Measurements from ENCODE around the gene ZBTB8A.
"Not testable (repeated sequence)": the region's sequence is repeated elsewhere in the genome, so short reads cannot be mapped to it uniquely, and the experiment has no call there.

Gene ZBTB8A

DNA sequence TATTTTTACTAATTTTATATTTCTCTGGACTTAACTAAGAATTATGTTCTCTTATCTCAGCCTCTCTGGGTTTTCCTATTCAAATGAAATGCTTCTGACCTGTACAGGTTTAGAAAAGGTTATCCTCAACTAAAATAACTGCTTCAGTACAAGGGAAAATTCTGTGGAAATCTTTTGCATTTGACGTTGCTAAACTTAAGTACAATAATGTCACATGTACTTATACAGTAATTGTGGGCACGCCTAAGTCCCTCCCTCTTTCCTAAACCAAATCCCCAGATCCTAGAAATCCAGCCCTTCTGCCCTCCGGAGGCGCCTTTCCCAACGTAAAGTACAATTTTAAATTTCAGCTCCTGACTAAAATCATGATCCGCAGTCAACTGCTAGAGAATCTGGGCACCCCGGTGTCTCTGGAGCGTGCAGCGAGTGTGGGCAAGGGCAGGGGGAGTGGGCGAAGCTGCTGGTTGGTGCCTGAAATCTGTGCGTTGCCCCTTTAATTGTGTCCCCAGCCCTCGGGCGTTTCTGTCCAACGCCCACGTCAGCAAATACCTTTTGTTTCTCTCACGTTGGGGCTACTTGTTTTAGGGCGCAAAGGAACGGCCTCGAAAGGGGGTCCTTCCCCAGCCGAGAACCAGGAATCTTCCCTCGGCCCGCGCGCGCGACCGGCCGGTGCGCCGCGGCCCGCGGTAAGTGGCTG lies at the start of gene ZBTB8A:
Gene ZBTB8A, plus strand, starts transcription at position 541 of the 697 bp plus-strand sequence. CDS start 53,505 bp downstream, outside the sequence.
- no peak for DNase-seq (ENCODE audit: low read depth, low spot score)

DNA sequence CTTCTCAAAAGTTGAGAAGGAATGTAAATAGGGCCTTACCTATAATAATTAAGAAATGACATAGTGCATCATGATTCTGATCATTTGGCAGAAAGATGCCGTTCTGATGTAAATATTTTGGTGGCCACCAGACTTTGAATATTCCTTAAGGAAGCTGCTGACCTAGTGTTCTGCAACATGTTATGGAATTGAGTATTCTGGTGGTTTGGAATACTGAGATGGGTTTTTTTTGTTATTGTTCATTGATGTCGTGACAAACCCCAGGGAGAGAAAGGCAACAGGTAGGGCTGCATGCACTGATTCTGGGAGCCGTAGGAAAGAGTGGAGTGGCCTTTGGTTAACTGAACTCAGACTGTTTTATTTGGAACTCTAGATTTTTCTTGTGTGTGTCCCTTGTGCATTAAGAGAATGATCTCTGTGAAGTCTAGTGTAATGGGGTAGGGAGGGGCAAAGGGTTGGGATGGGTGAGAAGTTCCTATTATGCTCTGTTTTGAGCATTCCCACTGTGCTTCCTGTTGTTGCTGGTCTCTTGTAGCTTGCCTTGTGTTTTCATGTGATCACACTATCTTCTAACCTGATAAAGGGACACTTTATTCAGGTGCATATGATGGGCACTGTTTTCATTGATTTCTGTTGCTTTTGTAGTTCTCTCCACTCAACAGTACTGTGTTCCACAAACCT lies 49.3 kb upstream of the ZBTB8A start:
- DNase-seq (ENCODE audit: low read depth, low spot score), result no peak

DNA sequence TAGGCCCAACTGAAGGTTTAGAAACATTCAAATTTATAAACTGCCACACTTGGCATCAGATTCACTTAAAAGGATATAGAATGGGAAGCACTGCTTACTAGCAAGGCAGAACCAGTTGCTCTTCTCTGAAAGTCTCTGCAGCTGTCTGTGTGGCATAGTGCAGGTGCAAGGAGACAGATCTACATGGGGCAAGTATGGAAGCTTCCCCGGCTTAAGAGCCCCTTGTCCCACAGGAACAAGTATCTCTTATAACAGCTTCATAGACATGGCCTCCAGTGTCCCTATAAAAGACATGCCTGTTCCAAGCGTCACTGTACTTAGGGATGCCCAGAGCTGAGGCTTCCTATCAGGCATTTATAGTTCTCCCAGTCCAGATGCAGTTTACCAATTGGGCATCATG lies 47.8 kb upstream of the ZBTB8A start:
- DNase-seq (ENCODE audit: low read depth, low spot score), result no peak

DNA sequence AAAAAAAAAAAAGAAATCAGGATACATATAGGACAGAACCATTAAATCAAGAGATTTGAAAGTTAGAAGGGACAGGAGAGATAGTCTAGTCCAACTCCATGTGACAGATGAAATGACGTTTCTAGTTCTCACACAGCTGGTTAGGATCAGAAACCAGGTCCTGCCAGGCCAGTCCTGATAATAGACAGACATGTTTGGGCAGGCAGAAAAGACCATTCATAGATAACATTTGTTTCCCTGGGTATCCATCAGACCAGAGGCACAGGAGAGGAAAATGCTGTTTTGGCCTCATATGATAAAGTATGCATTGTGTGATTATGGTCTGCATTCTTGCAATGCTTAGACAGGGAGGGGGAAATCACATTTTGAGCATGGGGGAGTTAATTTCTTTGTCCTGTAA lies 45.0 kb upstream of the ZBTB8A start:
- no peak for DNase-seq (ENCODE audit: low read depth, low spot score)

DNA sequence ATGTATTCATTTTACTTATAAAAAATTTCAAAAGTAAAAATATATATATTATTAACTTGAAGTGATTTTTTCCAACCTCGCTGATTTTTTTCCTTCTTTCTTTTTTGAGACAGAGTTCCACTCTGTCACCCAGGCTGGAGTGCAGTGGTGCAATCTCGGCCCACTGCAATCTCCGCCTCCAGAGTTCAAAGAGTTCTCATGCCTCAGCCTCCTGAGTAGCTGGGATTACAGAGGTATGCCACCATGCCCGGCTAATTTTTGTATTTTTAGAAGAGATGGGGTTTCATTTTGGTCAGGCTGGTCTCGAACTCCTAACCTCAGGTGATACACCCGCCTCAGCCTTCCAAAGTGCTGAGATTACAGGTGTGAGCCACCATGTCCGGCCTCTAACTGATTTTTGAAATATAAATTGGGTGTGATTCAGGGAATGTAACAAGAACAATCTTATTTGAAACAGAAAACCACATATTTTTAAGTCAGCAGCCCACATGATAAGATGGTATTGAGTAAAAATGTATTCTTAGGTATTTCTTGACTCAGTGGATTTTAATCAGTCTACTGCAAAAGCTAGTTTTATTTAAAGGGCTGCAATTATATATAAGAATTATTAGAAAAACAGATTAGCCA lies 44.4 kb upstream of the ZBTB8A start:
- DNase-seq (ENCODE audit: low read depth, low spot score), result no peak

DNA sequence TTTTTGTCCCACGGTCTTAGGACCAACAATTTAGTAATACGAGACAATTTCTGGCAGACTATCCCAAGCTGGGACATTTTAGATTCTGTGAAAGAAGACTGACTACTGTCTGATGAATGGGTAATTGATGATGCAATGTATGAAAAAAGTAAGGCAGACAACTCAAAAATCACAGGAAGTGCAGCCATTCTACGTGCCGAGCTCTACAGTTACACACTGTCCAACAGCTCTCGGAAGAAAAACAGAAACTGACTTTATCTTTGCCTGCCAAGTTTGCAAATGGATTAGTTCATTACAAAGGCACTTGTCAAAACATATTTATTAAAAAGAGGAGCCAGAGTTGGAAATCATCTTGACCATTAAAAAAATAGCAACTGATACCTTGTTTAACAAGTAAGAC lies 43.1 kb upstream of the ZBTB8A start:
- no peak for DNase-seq (ENCODE audit: low read depth, low spot score)

DNA sequence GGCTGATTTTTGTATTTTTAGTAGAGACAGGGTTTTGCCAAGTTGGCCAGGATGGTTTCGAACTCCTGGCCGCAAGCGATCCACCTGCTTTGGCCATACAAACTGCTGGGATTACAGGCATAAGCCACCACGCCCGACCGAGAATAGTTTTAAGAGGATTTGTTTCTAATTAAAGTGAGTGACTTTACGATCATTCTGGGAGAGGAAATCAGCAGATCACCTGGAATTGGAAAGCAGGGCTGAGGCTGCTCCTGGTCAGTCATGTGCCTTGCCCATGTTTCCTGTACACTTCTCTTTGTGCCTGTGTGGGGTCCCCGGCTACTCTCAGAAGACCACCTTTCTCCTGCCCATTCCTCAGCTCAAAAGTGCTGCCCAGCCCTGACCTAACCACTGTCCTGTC lies 40.5 kb upstream of the ZBTB8A start:
- DNase-seq (ENCODE audit: low read depth, low spot score), result no peak

DNA sequence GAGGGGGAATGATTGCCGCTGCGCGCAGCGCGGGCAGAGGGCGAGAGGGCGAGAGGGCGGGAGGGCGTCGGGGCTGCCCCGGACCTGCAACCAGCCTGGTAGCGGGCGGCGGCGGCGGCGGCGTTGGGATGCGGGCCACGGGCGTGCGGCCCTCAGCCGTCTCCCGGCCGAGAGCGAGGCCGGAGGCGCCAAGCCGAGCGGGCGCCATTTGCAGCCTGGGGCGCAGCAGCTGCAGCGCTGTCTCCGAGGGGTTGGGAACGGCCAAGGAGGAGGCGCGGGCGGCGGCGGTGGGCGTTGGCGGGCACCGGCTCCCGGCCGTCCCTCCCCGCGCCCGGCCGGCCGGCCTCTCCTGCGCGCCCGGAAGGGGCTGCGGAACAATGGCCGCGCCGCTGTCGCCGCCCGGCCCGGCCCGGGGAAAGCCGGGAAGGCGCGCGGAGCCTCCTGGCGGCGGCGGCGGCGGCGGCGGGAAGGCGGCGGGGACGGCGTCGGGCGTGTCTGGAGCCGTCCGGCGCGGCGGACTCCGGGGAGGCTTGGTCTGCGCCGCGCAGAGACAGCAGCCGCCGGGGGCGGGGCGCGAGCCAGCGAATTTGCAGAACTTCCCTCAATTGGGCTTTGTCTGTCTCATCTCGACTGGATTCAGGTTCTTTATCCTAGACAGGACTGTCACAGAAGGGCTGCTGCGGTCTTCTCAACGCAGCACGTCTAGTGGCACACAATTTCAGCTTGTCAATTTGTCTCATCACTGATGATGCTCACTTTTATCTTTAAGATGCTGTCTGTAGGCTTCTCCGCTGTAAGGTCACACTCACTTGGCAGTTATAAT lies 38.6 kb upstream of the ZBTB8A start:
- no peak for DNase-seq (ENCODE audit: low read depth, low spot score)

DNA sequence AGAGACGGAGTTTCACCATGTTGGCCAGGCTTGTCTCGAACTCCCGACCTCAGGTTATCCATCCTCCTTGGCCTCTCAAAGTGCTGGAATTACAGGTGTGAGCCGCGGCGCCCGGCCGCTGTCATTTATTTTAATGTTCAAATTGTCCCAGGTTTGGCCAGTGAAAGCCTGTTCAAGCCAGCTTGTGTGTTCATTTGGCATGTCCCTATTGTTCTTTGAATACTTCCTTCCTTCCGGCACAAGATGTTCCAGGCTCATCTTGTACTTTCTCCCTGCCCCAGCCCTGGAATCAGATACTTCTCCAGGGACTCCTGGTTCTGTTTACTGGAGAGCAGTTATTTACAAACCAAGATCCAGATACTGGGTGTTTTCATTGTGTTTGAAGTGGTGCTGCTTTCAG lies 37.4 kb upstream of the ZBTB8A start:
- no peak for DNase-seq (ENCODE audit: low read depth, low spot score)

DNA sequence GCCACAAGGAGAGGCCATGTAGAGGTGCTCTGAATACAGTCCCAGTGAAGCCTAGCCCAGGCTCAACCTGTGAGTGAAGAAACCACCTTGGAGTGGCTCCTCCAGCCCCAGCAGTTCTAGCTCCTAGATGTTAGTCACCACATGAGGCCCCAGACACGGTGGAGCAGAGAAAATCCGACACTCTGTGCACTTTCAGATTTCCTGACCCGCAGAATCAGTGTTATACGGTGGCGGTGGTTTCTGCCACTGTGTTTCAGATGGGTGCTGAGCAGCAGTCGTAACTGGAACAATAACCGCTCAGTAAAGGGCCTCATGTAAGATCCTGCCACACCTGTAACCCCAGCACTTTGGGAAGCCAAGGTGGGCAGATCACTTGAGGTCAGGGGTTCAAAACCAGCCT lies 36.1 kb upstream of the ZBTB8A start:
- DNase-seq (ENCODE audit: low read depth, low spot score), result no peak

DNA sequence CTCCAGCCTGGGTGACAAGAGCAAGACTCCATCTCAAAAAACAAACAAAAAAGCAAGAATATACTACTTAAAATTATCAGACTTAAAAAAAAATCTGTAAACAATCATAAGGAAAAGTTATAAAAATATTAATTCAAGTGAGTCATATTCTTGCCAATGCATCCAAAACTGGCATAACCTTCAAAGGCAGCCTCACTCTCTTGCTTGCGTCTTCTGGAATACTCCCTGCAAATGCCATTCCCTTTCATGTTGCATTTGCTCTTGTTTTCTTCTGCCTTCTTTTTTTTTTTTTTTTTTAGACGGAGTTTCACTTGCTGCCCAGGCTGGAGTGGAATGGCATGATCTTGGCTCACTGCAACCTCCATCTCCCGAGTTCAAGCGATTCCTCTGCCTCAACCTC lies 32.2 kb upstream of the ZBTB8A start:
- DNase-seq (ENCODE audit: low read depth, low spot score), result no peak

DNA sequence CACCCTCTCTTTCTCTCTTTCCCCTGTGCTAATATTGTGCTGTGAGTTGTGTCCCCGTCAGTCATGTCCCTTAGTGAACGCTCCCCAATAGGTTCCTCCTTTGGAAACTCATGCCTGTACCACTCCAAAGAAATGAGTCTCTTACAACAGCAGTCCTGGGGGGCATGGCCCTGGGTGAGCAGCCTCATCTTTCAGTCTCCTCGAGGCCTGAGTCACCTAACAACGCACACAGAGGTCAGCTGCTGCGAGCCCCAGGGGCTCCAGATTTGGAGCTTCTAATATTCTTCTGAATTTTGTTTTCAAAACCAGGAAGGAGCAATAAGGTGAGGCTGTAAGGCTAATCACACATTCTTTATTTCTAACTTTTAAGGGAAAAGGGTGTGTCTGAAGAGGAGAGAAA lies 30.5 kb upstream of the ZBTB8A start:
- no peak for DNase-seq (ENCODE audit: low read depth, low spot score)

DNA sequence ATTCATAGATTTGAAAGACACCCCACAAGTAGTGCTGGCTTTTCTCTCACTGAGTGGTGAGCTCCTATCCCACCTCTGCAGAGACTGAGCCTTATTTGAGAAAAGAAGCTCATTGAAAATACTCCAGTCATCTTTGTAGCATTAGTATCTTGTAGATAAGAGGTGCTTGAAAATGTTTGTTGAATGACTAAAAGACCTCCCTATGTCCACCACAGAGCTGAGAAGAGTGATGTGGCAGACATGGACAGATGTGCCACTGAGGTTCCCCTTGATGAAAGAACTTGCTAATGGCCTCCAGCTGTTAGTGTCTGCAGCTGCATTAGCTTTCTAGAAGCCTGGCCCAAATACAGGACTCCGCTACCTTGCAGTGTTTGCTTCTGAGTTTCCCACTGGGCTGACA lies 29.3 kb upstream of the ZBTB8A start:
- no peak for DNase-seq (ENCODE audit: low read depth, low spot score)

DNA sequence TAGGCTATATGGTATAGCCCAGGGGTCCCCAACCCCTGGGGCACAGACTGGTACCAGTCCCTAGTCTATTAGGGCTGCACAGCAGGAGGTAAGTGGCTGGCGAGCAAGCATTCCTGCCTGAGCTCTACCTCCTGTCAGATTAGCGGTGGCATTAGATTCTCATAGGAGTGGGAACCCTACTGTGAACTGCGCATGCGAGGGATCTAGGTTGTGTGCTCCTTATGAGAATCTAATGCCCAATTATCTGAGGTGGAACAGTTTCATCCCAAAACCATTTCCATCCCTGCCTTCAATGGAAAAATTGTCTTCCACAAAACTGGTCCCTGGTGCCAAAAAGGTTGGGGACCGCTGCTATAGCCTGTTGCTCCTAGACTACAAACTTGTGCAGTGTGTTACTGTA lies 22.8 kb upstream of the ZBTB8A start:
- DNase-seq (ENCODE audit: low read depth, low spot score), result no peak

DNA sequence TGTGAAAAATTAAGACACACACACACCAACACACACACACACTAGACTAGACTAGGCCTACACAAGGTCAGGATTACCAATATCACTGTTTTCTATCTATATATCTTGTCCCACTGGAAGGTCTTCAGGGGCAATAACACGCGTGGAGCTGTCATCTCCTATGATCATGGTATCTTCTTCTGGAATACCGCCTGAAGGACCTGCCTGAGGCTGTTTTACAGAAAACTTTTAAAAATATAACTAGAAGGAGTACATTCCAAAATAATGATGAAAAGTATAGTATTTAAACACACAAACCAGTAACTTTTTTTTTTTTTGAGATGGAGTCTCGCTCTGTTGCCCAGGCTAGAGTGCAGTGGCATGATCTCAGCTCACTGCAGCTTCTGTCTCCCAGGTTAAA lies 20.3 kb upstream of the ZBTB8A start:
- no peak for DNase-seq (ENCODE audit: low read depth, low spot score)

DNA sequence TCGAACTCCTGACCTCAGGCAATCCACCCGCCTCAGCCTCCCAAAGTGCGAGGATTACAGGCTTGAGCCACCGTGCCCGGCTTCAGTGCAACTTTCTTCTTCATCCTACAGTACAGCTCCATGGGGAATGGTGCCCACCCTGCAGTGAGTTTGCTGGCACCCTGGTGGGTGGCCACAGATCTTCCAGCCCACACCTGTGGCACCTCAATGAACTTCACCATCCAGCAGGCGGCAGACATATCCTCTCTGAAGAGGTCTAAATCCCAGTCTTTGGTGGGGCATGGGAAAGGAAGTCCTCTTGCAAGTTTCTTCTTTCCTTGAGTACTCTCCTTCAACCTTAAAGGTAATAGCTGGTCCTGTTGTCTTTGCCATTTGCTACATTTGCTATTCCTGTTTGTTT lies 18.1 kb upstream of the ZBTB8A start:
- no peak for DNase-seq (ENCODE audit: low read depth, low spot score)

DNA sequence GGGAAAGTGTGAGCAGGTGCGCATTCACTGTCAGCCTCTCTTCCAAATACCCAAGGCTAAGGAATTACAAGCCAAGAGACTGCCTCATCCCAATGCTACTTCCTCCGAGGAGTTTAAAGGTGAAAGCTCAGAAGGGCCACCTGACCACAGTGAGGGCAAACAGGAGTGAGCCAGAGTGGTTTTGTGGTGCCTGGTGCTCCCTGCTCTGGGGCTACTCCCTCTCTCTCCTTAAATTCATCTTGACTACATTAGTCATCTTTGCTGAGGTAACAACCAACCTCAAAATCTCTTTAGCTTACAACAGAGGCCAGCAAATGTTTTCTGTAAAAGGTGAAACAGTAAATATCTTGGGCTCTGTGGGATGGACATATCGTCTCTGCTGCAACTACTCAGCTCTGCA lies 14.2 kb upstream of the ZBTB8A start:
- no peak for DNase-seq (ENCODE audit: low read depth, low spot score)

DNA sequence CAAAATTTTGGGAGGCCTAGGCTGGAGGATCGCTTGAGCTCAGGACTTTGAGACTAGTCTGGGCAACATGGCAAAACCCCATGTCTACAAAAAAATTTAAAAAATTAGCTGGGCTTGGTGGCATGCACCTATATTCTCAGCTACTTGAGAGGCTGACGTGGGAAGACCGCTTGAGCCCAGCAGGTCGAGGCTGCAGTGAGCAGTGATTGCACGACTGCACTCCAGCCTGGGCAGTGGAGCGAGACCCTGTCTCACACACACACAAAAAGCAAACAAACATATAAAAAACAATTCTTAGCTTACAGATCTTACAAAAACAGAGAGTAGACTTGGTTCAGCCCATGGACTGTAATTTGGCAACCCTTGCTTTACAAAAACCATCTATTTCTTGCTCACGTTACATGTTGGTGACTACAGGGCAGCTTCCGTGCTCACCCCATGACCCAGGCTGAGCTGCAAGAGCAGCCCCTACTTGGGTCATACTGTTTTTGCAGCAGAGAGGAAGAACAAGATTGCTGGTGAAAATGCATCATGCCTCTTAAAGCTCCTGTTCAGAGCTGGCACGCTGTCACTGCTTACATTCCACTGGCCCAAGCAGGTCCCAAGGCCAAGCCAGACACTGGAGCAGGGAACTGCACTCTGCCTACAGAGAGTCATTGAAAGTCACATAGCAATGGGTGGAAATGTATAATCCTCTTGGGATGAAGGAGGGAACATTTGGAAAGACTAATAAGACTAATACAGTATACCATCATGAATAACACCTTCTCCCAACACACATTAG lies 13.4 kb upstream of the ZBTB8A start:
- no peak for DNase-seq (ENCODE audit: low read depth, low spot score)

DNA sequence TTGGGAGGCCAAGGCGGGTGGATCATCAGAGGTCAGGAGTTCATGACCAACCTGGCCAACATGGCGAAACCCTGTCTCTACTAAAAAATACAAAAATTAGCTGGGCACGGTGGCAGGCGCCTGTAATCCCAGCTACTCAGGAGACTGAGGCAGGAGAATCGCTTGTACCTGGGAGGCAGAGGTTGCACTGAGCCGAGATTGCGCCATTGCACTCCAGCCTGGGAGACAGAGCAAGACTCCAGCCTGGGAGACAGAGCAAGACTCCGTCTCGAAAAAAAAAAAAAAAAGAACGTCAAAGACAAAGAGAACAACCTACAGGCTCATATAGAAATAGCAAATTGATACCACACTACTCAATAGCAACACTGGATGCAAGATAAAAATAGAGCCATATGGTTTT lies 10.7 kb upstream of the ZBTB8A start:
- not testable (repeated sequence) for DNase-seq (ENCODE audit: low read depth, low spot score)

DNA sequence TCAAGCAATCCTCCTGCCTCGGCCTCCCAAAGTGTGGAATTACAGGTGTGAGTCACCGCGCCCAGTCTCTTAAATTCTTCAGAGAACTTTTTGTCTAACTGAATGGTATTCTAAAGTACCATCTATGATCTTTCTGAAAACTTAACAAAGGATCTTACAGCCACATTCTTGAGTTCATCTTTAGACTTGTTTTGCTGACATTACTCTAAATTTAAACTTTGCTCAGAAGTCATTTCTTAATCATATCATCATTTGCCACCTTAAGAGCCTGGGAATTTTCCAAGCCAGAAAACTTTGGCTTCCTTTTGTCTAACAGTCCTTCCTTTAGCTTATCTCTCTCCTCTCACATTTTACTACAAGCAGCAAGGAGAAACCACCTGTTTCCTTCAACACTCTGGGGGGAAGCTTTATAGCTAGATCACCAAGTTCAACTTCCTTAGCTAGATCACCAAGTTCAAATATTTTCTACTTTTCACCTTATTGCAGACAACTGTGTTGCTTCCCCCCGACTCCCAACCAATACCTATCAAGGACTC lies 5.4 kb upstream of the ZBTB8A start:
- DNase-seq (ENCODE audit: low read depth, low spot score), result no peak

DNA sequence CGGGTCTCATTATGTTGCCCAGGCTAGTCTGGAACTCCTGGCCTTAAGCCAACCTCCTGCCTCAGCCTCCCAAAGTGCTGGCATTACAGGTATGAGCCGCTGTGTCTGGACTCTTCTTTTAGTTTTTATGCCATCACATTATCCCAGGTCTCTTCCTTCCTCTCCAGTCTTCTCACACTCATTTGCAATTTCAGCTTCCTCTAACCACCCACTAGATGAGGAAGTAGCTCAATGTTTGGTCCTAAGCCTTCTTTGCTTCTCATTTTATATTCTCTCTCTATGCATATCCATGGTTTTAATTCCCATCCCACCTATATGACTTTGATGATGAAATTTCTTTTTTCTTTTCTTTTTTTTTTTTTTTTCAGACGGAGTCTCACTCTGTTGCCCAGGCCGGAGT lies 3.1 kb upstream of the ZBTB8A start:
- DNase-seq (ENCODE audit: low read depth, low spot score), result no peak

All from activated CD4-positive, CD25-positive, alpha-beta regulatory T cell treated with anti-CD3 and anti-CD28 coated beads, Interleukin-2, amount 50 U/mL, for 16 hours (primary cell).